LNCaP clone FGC (cell line): ENCODE data around the gene PAQR6.

Source experiments
- DNase-seq: peaks from one replicate; pipeline ENCODE4 v3.0.0-alpha.2; 2011; ENCODE audit warnings: low read depth
- H3K4me3 ChIP-seq: 2 replicates; pipeline ENCODE4 v1.5.1; 2011; ENCODE audit warnings: mild to moderate bottlenecking, low read depth, low read length, control low read depth
- TF ChIP-seq, protein P1 (sequence below): IDR thresholded peaks from 2 replicates; pipeline ENCODE4 v1.5.1; 2012; ENCODE audit warnings: mild to moderate bottlenecking; ENCODE audit not compliant: control insufficient read depth, insufficient read depth; ENCODE audit errors: extremely low read depth

The PAQR6 gene

DNA sequence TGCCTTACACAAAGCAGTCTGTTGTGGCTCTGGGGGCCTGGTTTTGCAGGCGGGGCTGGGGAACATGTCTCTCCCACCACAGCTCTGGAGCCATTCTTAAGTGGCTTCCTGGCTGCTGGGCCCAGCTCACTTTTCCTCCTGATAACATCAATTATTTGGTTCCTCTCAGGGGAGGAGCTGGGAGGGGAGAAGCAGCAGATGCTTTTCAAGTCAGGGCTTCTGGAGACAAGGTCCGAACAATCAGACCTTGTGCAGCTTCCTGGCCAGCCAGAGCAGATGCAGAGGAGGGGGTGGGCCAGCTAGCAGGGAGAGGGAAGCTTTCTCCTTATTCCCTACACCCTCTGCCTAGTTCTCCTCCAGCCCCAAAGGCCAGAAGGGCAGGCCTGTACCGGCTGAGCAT lies 3.7 kb upstream of the PAQR6 start:
- DNase-seq = no peak
- TF ChIP-seq, protein P1, sequence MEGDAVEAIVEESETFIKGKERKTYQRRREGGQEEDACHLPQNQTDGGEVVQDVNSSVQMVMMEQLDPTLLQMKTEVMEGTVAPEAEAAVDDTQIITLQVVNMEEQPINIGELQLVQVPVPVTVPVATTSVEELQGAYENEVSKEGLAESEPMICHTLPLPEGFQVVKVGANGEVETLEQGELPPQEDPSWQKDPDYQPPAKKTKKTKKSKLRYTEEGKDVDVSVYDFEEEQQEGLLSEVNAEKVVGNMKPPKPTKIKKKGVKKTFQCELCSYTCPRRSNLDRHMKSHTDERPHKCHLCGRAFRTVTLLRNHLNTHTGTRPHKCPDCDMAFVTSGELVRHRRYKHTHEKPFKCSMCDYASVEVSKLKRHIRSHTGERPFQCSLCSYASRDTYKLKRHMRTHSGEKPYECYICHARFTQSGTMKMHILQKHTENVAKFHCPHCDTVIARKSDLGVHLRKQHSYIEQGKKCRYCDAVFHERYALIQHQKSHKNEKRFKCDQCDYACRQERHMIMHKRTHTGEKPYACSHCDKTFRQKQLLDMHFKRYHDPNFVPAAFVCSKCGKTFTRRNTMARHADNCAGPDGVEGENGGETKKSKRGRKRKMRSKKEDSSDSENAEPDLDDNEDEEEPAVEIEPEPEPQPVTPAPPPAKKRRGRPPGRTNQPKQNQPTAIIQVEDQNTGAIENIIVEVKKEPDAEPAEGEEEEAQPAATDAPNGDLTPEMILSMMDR = no peak
- H3K4me3 ChIP-seq = no peak overlapping the region

DNA sequence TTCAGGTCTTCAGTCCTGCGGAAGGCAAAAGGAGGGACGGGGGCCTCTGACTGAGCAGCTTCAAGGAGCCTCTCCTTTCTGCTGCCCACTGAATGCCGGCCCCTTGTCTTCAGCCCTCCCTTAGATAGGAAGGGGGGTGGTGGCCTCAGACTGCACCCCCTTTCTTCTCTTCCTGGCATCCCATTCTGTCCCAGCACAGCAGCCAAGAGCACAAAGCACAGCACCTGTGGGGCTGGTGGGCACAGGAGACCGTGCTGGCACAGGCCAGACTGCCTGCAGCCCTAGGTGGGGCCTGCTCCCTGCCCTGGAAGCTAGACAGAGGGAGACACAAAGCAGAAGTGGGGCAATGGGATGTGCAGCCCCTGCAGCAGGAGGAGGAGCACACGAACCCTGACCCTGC lies 1.7 kb upstream of the PAQR6 start:
- no peak overlapping the region for H3K4me3 ChIP-seq
- TF ChIP-seq, protein P1 = no peak
- DNase-seq = no peak

DNA sequence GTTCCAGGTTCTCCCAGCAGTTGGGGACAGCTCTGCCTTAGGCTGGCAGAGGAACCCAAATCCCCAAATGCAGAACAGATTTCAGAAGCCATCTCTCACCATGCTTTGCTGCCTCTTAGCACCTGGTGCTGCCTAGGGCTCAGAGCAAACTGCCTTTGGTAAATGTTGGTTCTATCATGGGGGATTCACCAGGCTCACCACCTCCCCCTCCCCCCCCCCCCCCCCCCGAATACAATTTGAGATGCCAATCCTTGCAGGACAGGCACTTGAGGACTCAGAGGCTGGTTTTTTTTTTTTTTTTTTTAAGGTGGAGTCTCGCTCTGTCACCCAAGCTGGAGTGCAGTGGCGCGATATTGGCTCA lies 447 bp upstream of the PAQR6 start:
- no peak for DNase-seq
- H3K4me3 ChIP-seq = no peak overlapping the region
- TF ChIP-seq, protein P1 = no peak

DNA sequence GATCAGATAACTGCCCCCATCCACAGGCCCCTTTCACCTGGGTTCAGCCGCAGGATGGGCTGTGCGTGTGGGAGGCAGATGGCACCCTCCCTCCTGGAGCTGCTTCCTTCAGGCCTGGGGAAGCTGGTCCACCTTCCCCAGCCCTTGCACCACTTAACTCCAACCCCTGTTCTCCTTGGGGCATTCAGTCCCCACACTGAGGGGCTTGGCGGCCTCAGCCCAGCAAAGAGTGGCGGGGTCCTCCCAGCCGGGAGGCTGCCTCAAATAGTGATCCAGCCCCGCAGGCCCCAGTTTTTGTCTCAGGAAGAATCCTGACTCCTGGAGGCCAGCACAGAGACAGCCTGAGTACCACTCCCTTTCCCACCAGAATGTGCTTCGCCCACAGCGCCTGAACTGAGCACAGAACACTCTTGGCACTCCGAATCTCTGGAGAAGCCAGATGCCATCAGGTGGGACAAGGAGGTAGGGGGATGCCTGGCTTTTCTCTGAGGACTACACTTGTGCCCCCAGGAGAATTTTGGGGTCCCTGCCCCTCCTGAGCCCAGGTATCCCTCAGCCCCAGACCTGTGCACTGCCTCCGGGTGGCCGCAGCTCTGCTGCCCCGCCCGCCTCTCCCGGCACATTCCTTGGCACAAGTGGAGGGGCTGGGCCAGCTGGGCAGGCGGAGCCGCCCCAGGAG lies 936 bp downstream of the PAQR6 start:
- no peak for DNase-seq
- TF ChIP-seq, protein P1 = no peak
- no peak overlapping the region for H3K4me3 ChIP-seq

DNA sequence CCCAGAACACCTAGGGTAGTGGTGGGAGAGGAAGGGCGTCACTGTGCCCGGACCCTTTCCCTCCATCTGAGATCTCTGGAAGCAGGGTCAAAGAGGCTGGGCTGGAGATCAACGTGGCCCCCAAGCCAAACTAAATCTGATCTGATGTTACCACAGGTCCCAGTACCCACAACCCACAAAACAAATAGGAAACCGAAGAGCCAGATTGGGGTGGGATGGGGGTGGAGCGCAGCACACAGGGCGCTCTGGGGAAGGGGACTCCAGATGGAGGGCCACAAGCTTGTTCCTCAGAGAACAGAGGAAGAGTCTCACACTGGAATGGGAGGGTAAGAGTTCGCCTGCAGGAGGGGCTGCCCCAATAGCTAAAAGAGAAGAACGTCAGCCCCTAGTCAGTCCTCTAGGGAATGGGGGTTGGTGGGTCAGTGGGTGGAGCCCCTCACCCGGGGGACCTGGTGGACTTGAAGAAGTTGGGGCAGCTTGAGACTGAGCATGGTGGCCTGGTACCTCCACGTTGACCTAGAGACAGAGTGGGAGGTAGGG lies 1.5 kb downstream of the PAQR6 start:
- DNase-seq = no peak
- no peak overlapping the region for H3K4me3 ChIP-seq
- TF ChIP-seq, protein P1 = no peak

GRCh38 chr1:156245451-156246232 lies 2.2 kb downstream of the PAQR6 start:
- H3K4me3 ChIP-seq = no peak overlapping the region
- TF ChIP-seq, protein P1 = no peak
- no peak for DNase-seq

- TF ChIP-seq, protein P1 = no peak
- DNase-seq = no peak
- no peak overlapping the region for H3K4me3 ChIP-seq
Measured at GRCh38 chr1:156244712-156245111, 3.1 kb downstream of the PAQR6 start.
